Breast epithelium (tissue), 4 donors: Measurements from ENCODE around the gene POU5F1. TPM values are rescaled to one million over a fixed set of nuclear protein-coding genes. Genes with fewer than 3 reads are reported as not detected.

ENCODE experiments used
- DNase-seq, 2 donors: peaks; one replicate each; pipeline ENCODE4 v3.0.0-alpha.2; 2019; ENCODE audit warnings: low spot score in 2 of 2
- H3K27ac ChIP-seq, 2 donors: fragments of 200-600 bp; sonication (generic) in 1 of 2; one replicate each; pipeline ENCODE4 v1.5.1; 2016 to 2019; ENCODE audit warnings: mild to moderate bottlenecking in 1 of 2
- H3K27me3 ChIP-seq, 2 donors: fragments of 200-600 bp; sonication (generic) in 1 of 2; one replicate each; pipeline versions ENCODE4 v1.5.1 to v1.6.0; 2017 to 2019; ENCODE audit warnings: control low read depth in 1 of 2, mild to moderate bottlenecking in 1 of 2
- H3K36me3 ChIP-seq: fragments of 200-600 bp; one replicate; pipeline ENCODE4 v1.5.1; 2019
- H3K4me1 ChIP-seq, 2 donors: fragments of 200-600 bp; sonication (generic); one replicate each; pipeline ENCODE4 v1.5.1; 2016 to 2019; ENCODE audit warnings: control low read depth in 1 of 2
- H3K4me3 ChIP-seq, 3 donors: fragments of 200-600 bp; sonication (generic); 1 replicate in 2 of 3; 2 replicates in 1 of 3; pipeline ENCODE4 v1.5.1; 2016 to 2019; ENCODE audit warnings: mild to moderate bottlenecking in 3 of 3, moderate library complexity in 2 of 3
- H3K9me3 ChIP-seq, 2 donors: fragments of 200-600 bp; sonication (generic) in 1 of 2; one replicate each; pipeline ENCODE4 v1.5.1; 2016 to 2019; ENCODE audit warnings: control low read depth in 1 of 2
- CTCF ChIP-seq, 3 donors: fragments of 450-650 bp; IDR thresholded peaks; one replicate each; pipeline ENCODE4 v1.5.1; 2016 to 2017; ENCODE audit warnings: antibody characterized with exemption in 3 of 3, mild to moderate bottlenecking in 3 of 3, moderate library complexity in 3 of 3
- POLR2A ChIP-seq: fragments of 450-650 bp; IDR thresholded peaks from one replicate; pipeline ENCODE4 v1.6.1; 2016; ENCODE audit warnings: antibody characterized with exemption, mild to moderate bottlenecking, moderate library complexity
- POLR2AphosphoS5 ChIP-seq, 3 donors: sonication (generic); formaldehyde crosslinking; IDR thresholded peaks; one replicate each; pipeline ENCODE4 v1.6.1; 2017; ENCODE audit warnings: antibody characterized with exemption in 3 of 3
- intact Hi-C: fragments of 100-400 bp; cut with DNase I; formaldehyde crosslinking; loops from one replicate; pipeline ENCODE4 v1.15.1; 2023; ENCODE audit warnings: low total_unique reads
- total RNA-seq, 3 donors: library from RNA; depleted of rRNA; stranded (reverse); fragments of >200 nt; gene quantifications; one replicate each; pipeline ENCODE4 v1.1.0, GENCODE V29; 2016

Gene POU5F1
- total RNA-seq, 3 donors from 2014 or later, result 0.64 to 4.5 (median 0.98) TPM

GRCh38 chr6:31114541-31114878 is 56.0 kb downstream of the POU5F1 start, which contains the start of gene PSORS1C1:
PSORS1C1 (plus strand) TSS chr6:31114800; CDS start chr6:31129633, 14,833 bp downstream.
- DNase-seq, result peak; percentile 81 to 90
- Histone ChIP-seq H3K4me3 (peak within 1 kb of the TSS; percentile 10 to 61 (median 27)), H3K4me1 (peaks cover 7 to 15% of the 10 kb centered on the region in 2 donors), H3K9me3 (no peaks in the 10 kb centered on the region), H3K27me3 (no peaks in the 10 kb centered on the region), H3K36me3 (no peaks in the 10 kb centered on the region), H3K27ac (peak within 1 kb of the TSS; percentile 91 to 96)
- intact Hi-C loops, result no loop called here
- TF ChIP-seq POLR2AphosphoS5 (IDR thresholded peaks at IDR 0.05), result peak in 2 of 3 donors; percentile 26 to 48
- no peak for TF ChIP-seq POLR2A
- TF ChIP-seq CTCF (IDR thresholded peaks at IDR 0.05), result no peak

Other genes starting within 250 kb of the POU5F1 start
- not detected for gene SFTA2, start 238.5 kb downstream of the POU5F1 start, total RNA-seq
- gene MUCL3, start 229.7 kb downstream of the POU5F1 start, total RNA-seq, result not detected
- gene MUC21, start 187.0 kb downstream of the POU5F1 start, total RNA-seq, result not detected
- gene MUC22, start 160.2 kb downstream of the POU5F1 start, total RNA-seq, result not detected
- under 1 TPM in 1 of 3 donors, not detected in 2; 0.59 TPM for gene C6orf15, start 58.1 kb downstream of the POU5F1 start, total RNA-seq
- 1 to 10 TPM in 2 of 3 donors, under 1 TPM in 1; 0.48 to 2.0 (median 1.9) TPM for gene PSORS1C1, start 55.9 kb downstream of the POU5F1 start, total RNA-seq
- under 1 TPM in 1 of 3 donors, not detected in 2; 0.59 TPM for gene CDSN, start 50.2 kb downstream of the POU5F1 start, total RNA-seq
- not detected for gene PSORS1C2, start 31.6 kb downstream of the POU5F1 start, total RNA-seq
- gene CCHCR1, start 12.9 kb downstream of the POU5F1 start, total RNA-seq, result 10 to 100 TPM; 10.9 to 17.1 (median 17.0) TPM
- 1 to 10 TPM; 2.3 to 8.5 (median 6.1) TPM for gene TCF19, start 12.1 kb downstream of the POU5F1 start, total RNA-seq
- gene HLA-C, start 101.4 kb upstream of the POU5F1 start, total RNA-seq, result 100 to 1,000 TPM; 206 to 546 (median 359) TPM
- 100 to 1,000 TPM; 532 to 813 (median 727) TPM for gene HLA-B, start 186.5 kb upstream of the POU5F1 start, total RNA-seq
- 10 to 100 TPM; 14.9 to 28.1 (median 23.6) TPM for gene MICA, start 232.9 kb upstream of the POU5F1 start, total RNA-seq